Measurements from ENCODE around the gene DPYD.
"Not testable (repeated sequence)": the region's sequence is repeated elsewhere in the genome, so short reads cannot be mapped to it uniquely, and the experiment has no call there.

The DPYD gene

GRCh38 chr1:97258597-97258996, 662.2 kb downstream of the DPYD start:
- no peak for DNase-seq

GRCh38 chr1:97254731-97255463, 665.9 kb downstream of the DPYD start:
- DNase-seq = no peak

- DNase-seq = no peak
These were observed 667.9 kb downstream of the DPYD start for GRCh38 chr1:97252925-97253324.

- no peak for DNase-seq
These were observed 668.8 kb downstream of the DPYD start for GRCh38 chr1:97252076-97252475.

- no peak for DNase-seq
These were observed 673.6 kb downstream of the DPYD start for GRCh38 chr1:97247196-97247595.

GRCh38 chr1:97245682-97246081, 675.2 kb downstream of the DPYD start:
- no peak for DNase-seq

- no peak for DNase-seq
These were observed 675.8 kb downstream of the DPYD start for GRCh38 chr1:97245026-97245425.

GRCh38 chr1:97243973-97244560, 676.8 kb downstream of the DPYD start:
- no peak for DNase-seq

GRCh38 chr1:97238816-97239215, 682.0 kb downstream of the DPYD start:
- DNase-seq = no peak

- not testable (repeated sequence) for DNase-seq
These were observed 689.5 kb downstream of the DPYD start for GRCh38 chr1:97231354-97231753.

GRCh38 chr1:97212671-97213070, 708.2 kb downstream of the DPYD start:
- DNase-seq = no peak

- no peak for DNase-seq
These were observed 710.5 kb downstream of the DPYD start for GRCh38 chr1:97210307-97210706.

- no peak for DNase-seq
These were observed 711.4 kb downstream of the DPYD start for GRCh38 chr1:97209381-97209957.

GRCh38 chr1:97207868-97208267, 713.0 kb downstream of the DPYD start:
- DNase-seq = no peak

GRCh38 chr1:97204468-97204867, 716.4 kb downstream of the DPYD start:
- DNase-seq = no peak

GRCh38 chr1:97202481-97203380, 718.1 kb downstream of the DPYD start:
- DNase-seq = no peak

- no peak for DNase-seq
These were observed 719.2 kb downstream of the DPYD start for GRCh38 chr1:97201641-97202040.

GRCh38 chr1:97200595-97200994, 720.2 kb downstream of the DPYD start:
- DNase-seq = no peak

- no peak for DNase-seq
These were observed 723.9 kb downstream of the DPYD start for GRCh38 chr1:97196825-97197516.

GRCh38 chr1:97192872-97193572, 727.8 kb downstream of the DPYD start:
- DNase-seq = no peak

- DNase-seq = no peak
These were observed 730.5 kb downstream of the DPYD start for GRCh38 chr1:97190326-97190725.

- no peak for DNase-seq
These were observed 734.5 kb downstream of the DPYD start for GRCh38 chr1:97186381-97186780.

Data from NCI-H146 (cell line).